C1 segment of cervical spinal cord (tissue), 14 donors: ENCODE data around the gene ZNF326.

Experiments used
- DNase-seq, 14 donors: peaks; one replicate each; lab custom pipeline; 2025; lab: John Stamatoyannopoulos, UW

ZNF326 gene

GRCh38 chr1:90068611-90069280, 73.8 kb downstream of the ZNF326 start:
- DNase-seq = no peak

GRCh38 chr1:90074137-90074536, 79.2 kb downstream of the ZNF326 start:
- no peak for DNase-seq

GRCh38 chr1:90074566-90074965, 79.7 kb downstream of the ZNF326 start:
- no peak for DNase-seq

- DNase-seq = no peak
Measured at GRCh38 chr1:90074970-90075391, 80.1 kb downstream of the ZNF326 start.

- DNase-seq = no peak
Measured at GRCh38 chr1:90083995-90084394, 89.1 kb downstream of the ZNF326 start.
